ENCODE measurements around the gene CPEB4.

DNA sequence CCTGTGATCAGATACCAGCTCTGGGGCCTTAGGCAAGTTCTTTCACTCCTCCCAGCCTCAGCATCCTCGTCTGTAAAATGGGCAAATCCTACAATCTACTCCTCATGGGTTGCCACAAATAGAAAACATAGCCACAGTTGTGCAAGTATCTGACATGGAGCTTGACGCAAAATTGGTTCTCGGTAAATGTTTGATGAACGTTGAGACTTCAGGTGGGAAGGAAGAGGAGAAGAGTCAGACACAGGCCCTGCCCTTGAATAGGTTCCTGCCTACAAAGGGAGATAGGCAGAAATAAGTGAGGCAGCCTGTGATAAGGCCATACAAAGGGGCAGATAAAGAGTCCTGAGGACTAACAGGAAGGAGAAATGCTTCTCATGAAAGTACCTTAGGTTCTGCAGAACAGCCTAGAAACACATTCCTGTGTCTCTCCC, 26.1 kb upstream of the CPEB4 start:
- TF ChIP-seq, protein P1, sequence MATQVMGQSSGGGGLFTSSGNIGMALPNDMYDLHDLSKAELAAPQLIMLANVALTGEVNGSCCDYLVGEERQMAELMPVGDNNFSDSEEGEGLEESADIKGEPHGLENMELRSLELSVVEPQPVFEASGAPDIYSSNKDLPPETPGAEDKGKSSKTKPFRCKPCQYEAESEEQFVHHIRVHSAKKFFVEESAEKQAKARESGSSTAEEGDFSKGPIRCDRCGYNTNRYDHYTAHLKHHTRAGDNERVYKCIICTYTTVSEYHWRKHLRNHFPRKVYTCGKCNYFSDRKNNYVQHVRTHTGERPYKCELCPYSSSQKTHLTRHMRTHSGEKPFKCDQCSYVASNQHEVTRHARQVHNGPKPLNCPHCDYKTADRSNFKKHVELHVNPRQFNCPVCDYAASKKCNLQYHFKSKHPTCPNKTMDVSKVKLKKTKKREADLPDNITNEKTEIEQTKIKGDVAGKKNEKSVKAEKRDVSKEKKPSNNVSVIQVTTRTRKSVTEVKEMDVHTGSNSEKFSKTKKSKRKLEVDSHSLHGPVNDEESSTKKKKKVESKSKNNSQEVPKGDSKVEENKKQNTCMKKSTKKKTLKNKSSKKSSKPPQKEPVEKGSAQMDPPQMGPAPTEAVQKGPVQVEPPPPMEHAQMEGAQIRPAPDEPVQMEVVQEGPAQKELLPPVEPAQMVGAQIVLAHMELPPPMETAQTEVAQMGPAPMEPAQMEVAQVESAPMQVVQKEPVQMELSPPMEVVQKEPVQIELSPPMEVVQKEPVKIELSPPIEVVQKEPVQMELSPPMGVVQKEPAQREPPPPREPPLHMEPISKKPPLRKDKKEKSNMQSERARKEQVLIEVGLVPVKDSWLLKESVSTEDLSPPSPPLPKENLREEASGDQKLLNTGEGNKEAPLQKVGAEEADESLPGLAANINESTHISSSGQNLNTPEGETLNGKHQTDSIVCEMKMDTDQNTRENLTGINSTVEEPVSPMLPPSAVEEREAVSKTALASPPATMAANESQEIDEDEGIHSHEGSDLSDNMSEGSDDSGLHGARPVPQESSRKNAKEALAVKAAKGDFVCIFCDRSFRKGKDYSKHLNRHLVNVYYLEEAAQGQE (IDR thresholded peaks at IDR 0.05; ENCODE audit: insufficient read depth in 1 of 2, low read depth in 2 of 2, low read length in 1 of 2): no peak
- TF ChIP-seq CTCF (IDR thresholded peaks at IDR 0.05): no peak
- no peak for TF ChIP-seq SIN3A (IDR thresholded peaks at IDR 0.05; ENCODE audit: borderline replicate concordance, insufficient read depth, low read depth, low read length)
- TF ChIP-seq POLR2AphosphoS5 (IDR thresholded peaks at IDR 0.05; ENCODE audit: low read depth, low read length): no peak
- TF ChIP-seq TCF7L2 (IDR thresholded peaks at IDR 0.05; ENCODE audit: low read depth, low read length): no peak

Data from Panc1 (cell line).